HG02884 (cell line): ENCODE results near the gene SETD1A.

ENCODE experiments used
- ATAC-seq: cut with Tn5 transposase; IDR thresholded peaks from one replicate; pipeline ENCODE4 v1.9.1; 2021; ENCODE audit warnings: mild to moderate bottlenecking, moderate library complexity; ENCODE audit not compliant: unreplicated experiment

Gene SETD1A

GRCh38 chr16:30953111-30953510 is 4.4 kb upstream of the SETD1A start:
- ATAC-seq: no peak

- no peak for ATAC-seq
Measured at GRCh38 chr16:30953511-30954124, 3.9 kb upstream of the SETD1A start.

- ATAC-seq: no peak
Measured at GRCh38 chr16:30954993-30955392, 2.6 kb upstream of the SETD1A start.

GRCh38 chr16:30956601-30957455 is 726 bp upstream of the SETD1A start:
- peak; percentile 34 for ATAC-seq

GRCh38 chr16:30958175-30959079 is 873 bp downstream of the SETD1A start:
- peak; percentile 21 for ATAC-seq

GRCh38 chr16:30961384-30961783 is 3.8 kb downstream of the SETD1A start:
- ATAC-seq: no peak

- no peak for ATAC-seq
Measured at GRCh38 chr16:30963925-30964511, 6.5 kb downstream of the SETD1A start.

- ATAC-seq: no peak
Measured at GRCh38 chr16:30964574-30965226, 7.1 kb downstream of the SETD1A start.

- no peak for ATAC-seq
Measured at GRCh38 chr16:30965436-30965835, 7.9 kb downstream of the SETD1A start.

GRCh38 chr16:30966033-30966619 is 8.6 kb downstream of the SETD1A start:
- no peak for ATAC-seq

GRCh38 chr16:30967795-30968194 is 10.2 kb downstream of the SETD1A start:
- ATAC-seq: no peak

- ATAC-seq: no peak
Measured at GRCh38 chr16:30969246-30969842, 11.8 kb downstream of the SETD1A start.

GRCh38 chr16:30971298-30971697 is 13.7 kb downstream of the SETD1A start:
- ATAC-seq: no peak

- ATAC-seq: no peak
Measured at GRCh38 chr16:30972872-30973271, 15.3 kb downstream of the SETD1A start.

GRCh38 chr16:30974348-30974747 is 16.8 kb downstream of the SETD1A start:
- ATAC-seq: no peak

- no peak for ATAC-seq
Measured at GRCh38 chr16:30976486-30976885, 18.9 kb downstream of the SETD1A start.

- ATAC-seq: no peak
Measured at GRCh38 chr16:30977502-30977901, 19.9 kb downstream of the SETD1A start.

- no peak for ATAC-seq
Measured at GRCh38 chr16:30979170-30980022, 21.8 kb downstream of the SETD1A start.

- no peak for ATAC-seq
Measured at GRCh38 chr16:30980023-30980371, 22.4 kb downstream of the SETD1A start.
